22Rv1 (cell line): ENCODE measurements around the gene ANGPTL5.

Experiments
- ZFX ChIP-seq: fragments of 450-650 bp; IDR thresholded peaks from 2 replicates; pipeline ENCODE4 v1.6.1; 2017; ENCODE audit warnings: antibody characterized with exemption, borderline replicate concordance
- TF ChIP-seq, protein P1 (sequence below): fragments of 450-650 bp; IDR thresholded peaks from 2 replicates; pipeline ENCODE4 v1.5.1; 2017; ENCODE audit warnings: mild to moderate bottlenecking

- TF ChIP-seq, protein P1, sequence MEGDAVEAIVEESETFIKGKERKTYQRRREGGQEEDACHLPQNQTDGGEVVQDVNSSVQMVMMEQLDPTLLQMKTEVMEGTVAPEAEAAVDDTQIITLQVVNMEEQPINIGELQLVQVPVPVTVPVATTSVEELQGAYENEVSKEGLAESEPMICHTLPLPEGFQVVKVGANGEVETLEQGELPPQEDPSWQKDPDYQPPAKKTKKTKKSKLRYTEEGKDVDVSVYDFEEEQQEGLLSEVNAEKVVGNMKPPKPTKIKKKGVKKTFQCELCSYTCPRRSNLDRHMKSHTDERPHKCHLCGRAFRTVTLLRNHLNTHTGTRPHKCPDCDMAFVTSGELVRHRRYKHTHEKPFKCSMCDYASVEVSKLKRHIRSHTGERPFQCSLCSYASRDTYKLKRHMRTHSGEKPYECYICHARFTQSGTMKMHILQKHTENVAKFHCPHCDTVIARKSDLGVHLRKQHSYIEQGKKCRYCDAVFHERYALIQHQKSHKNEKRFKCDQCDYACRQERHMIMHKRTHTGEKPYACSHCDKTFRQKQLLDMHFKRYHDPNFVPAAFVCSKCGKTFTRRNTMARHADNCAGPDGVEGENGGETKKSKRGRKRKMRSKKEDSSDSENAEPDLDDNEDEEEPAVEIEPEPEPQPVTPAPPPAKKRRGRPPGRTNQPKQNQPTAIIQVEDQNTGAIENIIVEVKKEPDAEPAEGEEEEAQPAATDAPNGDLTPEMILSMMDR, result no peak
- no peak for TF ChIP-seq ZFX
Measured at GRCh38 chr11:101915791-101916291, 481 bp downstream of the ANGPTL5 start.
